Measurements from ENCODE around the gene DLX5. TPM values are rescaled to one million over a fixed set of nuclear protein-coding genes. Genes with fewer than 3 reads are reported as not detected.
A peak's percentile ranks its signal among the peaks of the same experiment; 100 is the strongest.

Gene DLX5
- polyA plus RNA-seq, 1 donor from 2014 or later, result 44.6 TPM

- Histone ChIP-seq H3K27me3 (ENCODE audit: insufficient read depth, low read depth, low read length) (no peaks in the 10 kb centered on the region), H3K9me2 (ENCODE audit: insufficient read depth, low read length) (no peaks in the 10 kb centered on the region), H3K9me3 (ENCODE audit: low read length) (no peaks in the 10 kb centered on the region), H3K27ac (ENCODE audit: low read length) (peak overlapping the region; percentile 100), H3K79me2 (replicated peaks; ENCODE audit: insufficient read depth, low read length) (peaks cover 76% of the 10 kb centered on the region), H4K20me1 (ENCODE audit: insufficient read depth) (no peaks in the 10 kb centered on the region), H2AFZ (ENCODE audit: low read depth, low read length) (no peak overlapping the region), H3K4me2 (ENCODE audit: low read length) (peak overlapping the region; percentile 74), H3K9ac (ENCODE audit: low read length) (peak overlapping the region; percentile 98), H3F3A (ENCODE audit: insufficient read depth, low read length, poor library complexity, severe bottlenecking) (no peaks in the 10 kb centered on the region), H3K36me3 (ENCODE audit: insufficient read depth, low read length) (no peaks in the 10 kb centered on the region), H3K4me3 (ENCODE audit: low read length) (peak overlapping the region; percentile 73)
- TF ChIP-seq EZH2 (IDR thresholded peaks at IDR 0.05; ENCODE audit: borderline replicate concordance, insufficient read depth, low read length, poor library complexity, severe bottlenecking), result no peak
- TF ChIP-seq MXI1 (conservative IDR thresholded peaks at IDR 0.05; ENCODE audit: poor library complexity, severe bottlenecking), result no peak
- no peak for TF ChIP-seq RAD21 (conservative IDR thresholded peaks at IDR 0.05)
- TF ChIP-seq REST (IDR thresholded peaks at IDR 0.05; ENCODE audit: borderline replicate concordance), result no peak
- TF ChIP-seq TAF1 (IDR thresholded peaks at IDR 0.05; ENCODE audit: low read depth), result no peak
- no peak for TF ChIP-seq CTCF (IDR thresholded peaks at IDR 0.05; ENCODE audit: poor library complexity, severe bottlenecking)
- TF ChIP-seq SMC3 (conservative IDR thresholded peaks at IDR 0.05; ENCODE audit: poor library complexity), result no peak
- TF ChIP-seq POLR2AphosphoS5 (IDR thresholded peaks at IDR 0.05), result no peak
- no peak for TF ChIP-seq EP300 (conservative IDR thresholded peaks at IDR 0.05; ENCODE audit: poor library complexity, severe bottlenecking)
Measured at GRCh38 chr7:96989859-96990317, 34.7 kb downstream of the DLX5 start.

GRCh38 chr7:96989241-96989858 lies 35.3 kb downstream of the DLX5 start:
- H3K9ac ChIP-seq (ENCODE audit: low read length), result peak overlapping the region; percentile 98
- no peaks in the 10 kb centered on the region for H3K9me3 ChIP-seq (ENCODE audit: low read length)
- H3K9me2 ChIP-seq (ENCODE audit: insufficient read depth, low read length), result no peaks in the 10 kb centered on the region
- no peaks in the 10 kb centered on the region for H4K20me1 ChIP-seq (ENCODE audit: insufficient read depth)
- peak overlapping the region; percentile 73 for H3K4me3 ChIP-seq (ENCODE audit: low read length)
- H3F3A ChIP-seq (ENCODE audit: insufficient read depth, low read length, poor library complexity, severe bottlenecking), result no peaks in the 10 kb centered on the region
- peak; percentile 10 for TF ChIP-seq REST (IDR thresholded peaks at IDR 0.05; ENCODE audit: borderline replicate concordance)
- no peak for TF ChIP-seq SMC3 (conservative IDR thresholded peaks at IDR 0.05; ENCODE audit: poor library complexity)
- H3K27ac ChIP-seq (ENCODE audit: low read length), result peak overlapping the region; percentile 100
- no peaks in the 10 kb centered on the region for H3K27me3 ChIP-seq (ENCODE audit: insufficient read depth, low read depth, low read length)
- no peak overlapping the region for H2AFZ ChIP-seq (ENCODE audit: low read depth, low read length)
- H3K36me3 ChIP-seq (ENCODE audit: insufficient read depth, low read length), result no peaks in the 10 kb centered on the region
- peak overlapping the region; percentile 74 for H3K4me2 ChIP-seq (ENCODE audit: low read length)
- H3K79me2 ChIP-seq (replicated peaks; ENCODE audit: insufficient read depth, low read length), result peaks cover 76% of the 10 kb centered on the region
